IMR-90 (cell line): ENCODE measurements around the gene TPM4.
A peak's percentile ranks its signal among the peaks of the same experiment; 100 is the strongest.

ENCODE experiments used
- CEBPB ChIP-seq: IDR thresholded peaks from 2 replicates; pipeline ENCODE4 v1.6.1; 2012; ENCODE audit warnings: low read depth, low read length, improper control_type of control experiment
- POLR2A ChIP-seq: IDR thresholded peaks from 2 replicates; pipeline ENCODE4 v1.6.1; 2012; ENCODE audit warnings: mild to moderate bottlenecking, low read depth, low read length
- RAD21 ChIP-seq: IDR thresholded peaks from 2 replicates; pipeline ENCODE4 v1.6.1; 2012; ENCODE audit warnings: low read length, improper control_type of control experiment
- RCOR1 ChIP-seq: IDR thresholded peaks from 2 replicates; pipeline ENCODE4 v1.6.1; 2012; ENCODE audit warnings: mild to moderate bottlenecking, low read length, improper control_type of control experiment; ENCODE audit not compliant: insufficient replicate concordance
- SMC3 ChIP-seq: fragments of 150-350 bp; IDR thresholded peaks from 2 replicates; pipeline ENCODE4 v1.6.1; 2016; ENCODE audit warnings: low read depth, mild to moderate bottlenecking, antibody characterized with exemption, low read length, moderate library complexity
- TF ChIP-seq, protein P1 (sequence below): conservative IDR thresholded peaks from 2 replicates; pipeline ENCODE4 v1.5.1; 2012; ENCODE audit warnings: mild to moderate bottlenecking, low read depth, low read length, improper control_type of control experiment
- TF ChIP-seq, protein P2 (sequence below): fragments of 150-350 bp; IDR thresholded peaks from 2 replicates; pipeline ENCODE4 v1.6.1; 2017; ENCODE audit warnings: mild to moderate bottlenecking, antibody characterized with exemption, low read length, low read depth
- TF ChIP-seq, protein P3 (sequence below): fragments of 150-350 bp; IDR thresholded peaks from 2 replicates; pipeline ENCODE4 v1.6.1; 2016; ENCODE audit warnings: low read depth, mild to moderate bottlenecking, low read length, moderate library complexity, borderline replicate concordance

DNA sequence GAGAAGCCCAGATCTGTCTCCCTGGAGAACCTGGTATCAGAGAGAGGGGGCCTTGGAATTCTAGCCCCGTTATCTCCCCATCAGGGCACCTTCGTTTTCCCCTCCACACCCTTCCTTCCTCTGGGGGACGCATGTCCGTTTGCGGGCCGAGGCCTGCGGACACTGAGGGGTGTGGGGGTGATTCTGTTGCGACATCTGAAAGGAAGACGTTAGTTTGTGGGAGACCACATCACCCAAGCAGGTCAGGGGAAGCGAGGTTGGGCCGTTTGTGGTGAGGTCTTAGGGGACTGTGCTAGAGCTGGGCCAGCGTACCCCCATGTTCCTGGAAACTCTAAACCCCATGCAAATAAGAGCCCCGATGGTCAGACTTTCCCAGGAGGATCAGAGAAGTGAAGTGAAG lies 63.5 kb downstream of the TPM4 start:
- TF ChIP-seq, protein P1, sequence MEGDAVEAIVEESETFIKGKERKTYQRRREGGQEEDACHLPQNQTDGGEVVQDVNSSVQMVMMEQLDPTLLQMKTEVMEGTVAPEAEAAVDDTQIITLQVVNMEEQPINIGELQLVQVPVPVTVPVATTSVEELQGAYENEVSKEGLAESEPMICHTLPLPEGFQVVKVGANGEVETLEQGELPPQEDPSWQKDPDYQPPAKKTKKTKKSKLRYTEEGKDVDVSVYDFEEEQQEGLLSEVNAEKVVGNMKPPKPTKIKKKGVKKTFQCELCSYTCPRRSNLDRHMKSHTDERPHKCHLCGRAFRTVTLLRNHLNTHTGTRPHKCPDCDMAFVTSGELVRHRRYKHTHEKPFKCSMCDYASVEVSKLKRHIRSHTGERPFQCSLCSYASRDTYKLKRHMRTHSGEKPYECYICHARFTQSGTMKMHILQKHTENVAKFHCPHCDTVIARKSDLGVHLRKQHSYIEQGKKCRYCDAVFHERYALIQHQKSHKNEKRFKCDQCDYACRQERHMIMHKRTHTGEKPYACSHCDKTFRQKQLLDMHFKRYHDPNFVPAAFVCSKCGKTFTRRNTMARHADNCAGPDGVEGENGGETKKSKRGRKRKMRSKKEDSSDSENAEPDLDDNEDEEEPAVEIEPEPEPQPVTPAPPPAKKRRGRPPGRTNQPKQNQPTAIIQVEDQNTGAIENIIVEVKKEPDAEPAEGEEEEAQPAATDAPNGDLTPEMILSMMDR, result no peak
- TF ChIP-seq CEBPB (peak; percentile 12; the same call in 1 of the 2 replicates), RAD21 (no peak), POLR2A (no peak), RCOR1 (no peak), SMC3 (no peak)
- TF ChIP-seq, protein P2, sequence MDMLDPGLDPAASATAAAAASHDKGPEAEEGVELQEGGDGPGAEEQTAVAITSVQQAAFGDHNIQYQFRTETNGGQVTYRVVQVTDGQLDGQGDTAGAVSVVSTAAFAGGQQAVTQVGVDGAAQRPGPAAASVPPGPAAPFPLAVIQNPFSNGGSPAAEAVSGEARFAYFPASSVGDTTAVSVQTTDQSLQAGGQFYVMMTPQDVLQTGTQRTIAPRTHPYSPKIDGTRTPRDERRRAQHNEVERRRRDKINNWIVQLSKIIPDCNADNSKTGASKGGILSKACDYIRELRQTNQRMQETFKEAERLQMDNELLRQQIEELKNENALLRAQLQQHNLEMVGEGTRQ, result no peak
- TF ChIP-seq, protein P3, sequence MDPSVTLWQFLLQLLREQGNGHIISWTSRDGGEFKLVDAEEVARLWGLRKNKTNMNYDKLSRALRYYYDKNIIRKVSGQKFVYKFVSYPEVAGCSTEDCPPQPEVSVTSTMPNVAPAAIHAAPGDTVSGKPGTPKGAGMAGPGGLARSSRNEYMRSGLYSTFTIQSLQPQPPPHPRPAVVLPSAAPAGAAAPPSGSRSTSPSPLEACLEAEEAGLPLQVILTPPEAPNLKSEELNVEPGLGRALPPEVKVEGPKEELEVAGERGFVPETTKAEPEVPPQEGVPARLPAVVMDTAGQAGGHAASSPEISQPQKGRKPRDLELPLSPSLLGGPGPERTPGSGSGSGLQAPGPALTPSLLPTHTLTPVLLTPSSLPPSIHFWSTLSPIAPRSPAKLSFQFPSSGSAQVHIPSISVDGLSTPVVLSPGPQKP, result no peak
